BLaER1 (cell line): Measurements from ENCODE around the gene KLF18.

ENCODE experiments used
- H3K27ac ChIP-seq: shearing (Covaris generic); formaldehyde crosslinking; 2 replicates; pipeline ENCODE4 v1.8.1; 2022
- H3K27me3 ChIP-seq: shearing (Covaris generic); formaldehyde crosslinking; 2 replicates; pipeline ENCODE4 v1.8.1; 2022
- H3K36me3 ChIP-seq: shearing (Covaris generic); formaldehyde crosslinking; 2 replicates; pipeline ENCODE4 v1.8.1; 2022
- H3K4me1 ChIP-seq: shearing (Covaris generic); formaldehyde crosslinking; 2 replicates; pipeline ENCODE4 v1.8.1; 2022
- H3K4me2 ChIP-seq: shearing (Covaris generic); formaldehyde crosslinking; 2 replicates; pipeline ENCODE4 v1.8.1; 2022
- H3K4me3 ChIP-seq: shearing (Covaris generic); formaldehyde crosslinking; 2 replicates; pipeline ENCODE4 v1.8.1; 2022
- H3K9ac ChIP-seq: shearing (Covaris generic); formaldehyde crosslinking; 2 replicates; pipeline ENCODE4 v1.8.1; 2022
- H3K9me3 ChIP-seq: shearing (Covaris generic); formaldehyde crosslinking; 2 replicates; pipeline ENCODE4 v1.8.1; 2022
- H4K20me1 ChIP-seq: shearing (Covaris generic); formaldehyde crosslinking; 2 replicates; pipeline ENCODE4 v1.8.1; 2022
- Cebpa-rat ChIP-seq: shearing (Covaris generic); IDR thresholded peaks from 2 replicates; pipeline ENCODE4 v1.8.1; 2022

The KLF18 gene

DNA sequence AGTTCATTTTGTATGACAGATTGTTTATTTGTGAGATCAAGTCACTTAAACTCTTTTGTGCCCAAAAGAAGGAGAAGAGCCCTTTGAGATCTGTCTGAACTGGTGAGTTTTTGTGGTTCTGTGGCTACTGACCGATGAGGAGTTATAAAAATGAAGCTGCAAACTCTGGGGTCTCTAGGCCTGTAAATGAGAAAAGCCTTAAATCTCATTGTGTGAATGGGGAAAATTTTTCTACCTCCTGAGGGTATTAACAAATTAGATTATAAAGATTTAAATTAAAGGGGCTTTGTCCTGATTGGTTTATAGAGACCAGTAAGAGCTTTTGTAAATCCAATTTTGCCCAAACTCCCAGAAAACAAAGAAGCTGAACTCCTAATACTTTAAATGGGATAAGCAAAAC is 32.5 kb downstream of the KLF18 start:
- Histone ChIP-seq H3K4me3 (no peak overlapping the region), H3K4me2 (no peak overlapping the region), H3K27me3 (no peaks in the 10 kb centered on the region), H3K9ac (no peak overlapping the region), H3K9me3 (no peaks in the 10 kb centered on the region), H4K20me1 (no peaks in the 10 kb centered on the region), H3K27ac (no peak overlapping the region), H3K4me1 (no peaks in the 10 kb centered on the region), H3K36me3 (no peaks in the 10 kb centered on the region)
- TF ChIP-seq Cebpa-rat = no peak

GRCh38 chr1:44108241-44108640 is 33.2 kb downstream of the KLF18 start:
- Histone ChIP-seq H3K36me3 (no peaks in the 10 kb centered on the region), H3K4me3 (no peak overlapping the region), H3K4me2 (no peak overlapping the region), H3K9ac (no peak overlapping the region), H3K4me1 (no peaks in the 10 kb centered on the region), H3K9me3 (no peaks in the 10 kb centered on the region), H3K27ac (no peak overlapping the region), H4K20me1 (no peaks in the 10 kb centered on the region), H3K27me3 (no peaks in the 10 kb centered on the region)
- no peak for TF ChIP-seq Cebpa-rat

GRCh38 chr1:44105810-44106209 is 35.6 kb downstream of the KLF18 start:
- TF ChIP-seq Cebpa-rat = no peak

GRCh38 chr1:44103270-44104131 is 37.9 kb downstream of the KLF18 start:
- Histone ChIP-seq H3K27ac (no peak overlapping the region), H3K4me3 (no peak overlapping the region), H3K27me3 (no peaks in the 10 kb centered on the region), H4K20me1 (no peaks in the 10 kb centered on the region), H3K9me3 (no peaks in the 10 kb centered on the region), H3K9ac (no peak overlapping the region), H3K4me2 (no peak overlapping the region), H3K4me1 (no peaks in the 10 kb centered on the region), H3K36me3 (no peaks in the 10 kb centered on the region)
- no peak for TF ChIP-seq Cebpa-rat

More at GRCh38 chr1:44105810-44106209, 35.6 kb downstream of the KLF18 start:
- H3K4me1 ChIP-seq = no peaks in the 10 kb centered on the region
- H3K27me3 ChIP-seq = no peaks in the 10 kb centered on the region
- H3K36me3 ChIP-seq = no peaks in the 10 kb centered on the region
- H3K4me3 ChIP-seq = no peak overlapping the region
- H3K4me2 ChIP-seq = no peak overlapping the region
- no peak overlapping the region for H3K9ac ChIP-seq
- no peaks in the 10 kb centered on the region for H3K9me3 ChIP-seq
- no peak overlapping the region for H3K27ac ChIP-seq
- H4K20me1 ChIP-seq = no peaks in the 10 kb centered on the region

DNA sequence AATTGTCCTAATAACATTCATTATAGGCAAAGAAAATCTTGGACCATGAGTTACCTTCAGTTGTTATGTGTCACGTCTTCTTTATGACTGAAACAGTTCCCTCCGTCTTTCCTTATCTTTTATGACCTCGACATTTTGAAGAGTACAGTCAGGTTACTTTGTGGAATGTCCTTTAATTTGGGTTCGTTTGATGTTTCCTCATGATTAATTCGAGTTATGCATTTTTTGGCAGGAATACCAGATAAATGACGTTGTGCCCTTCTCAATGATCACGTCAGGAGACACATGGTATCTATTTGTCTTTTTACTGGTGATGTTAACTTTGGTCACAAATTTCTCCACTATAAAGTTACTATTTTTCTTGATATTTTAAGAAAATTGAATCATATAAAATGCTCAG is 40.1 kb downstream of the KLF18 start:
- Histone ChIP-seq H4K20me1 (no peaks in the 10 kb centered on the region), H3K27ac (no peak overlapping the region), H3K4me3 (no peak overlapping the region), H3K9me3 (no peaks in the 10 kb centered on the region), H3K9ac (no peak overlapping the region), H3K27me3 (no peaks in the 10 kb centered on the region), H3K4me1 (no peaks in the 10 kb centered on the region), H3K36me3 (no peaks in the 10 kb centered on the region), H3K4me2 (no peak overlapping the region)
- no peak for TF ChIP-seq Cebpa-rat

DNA sequence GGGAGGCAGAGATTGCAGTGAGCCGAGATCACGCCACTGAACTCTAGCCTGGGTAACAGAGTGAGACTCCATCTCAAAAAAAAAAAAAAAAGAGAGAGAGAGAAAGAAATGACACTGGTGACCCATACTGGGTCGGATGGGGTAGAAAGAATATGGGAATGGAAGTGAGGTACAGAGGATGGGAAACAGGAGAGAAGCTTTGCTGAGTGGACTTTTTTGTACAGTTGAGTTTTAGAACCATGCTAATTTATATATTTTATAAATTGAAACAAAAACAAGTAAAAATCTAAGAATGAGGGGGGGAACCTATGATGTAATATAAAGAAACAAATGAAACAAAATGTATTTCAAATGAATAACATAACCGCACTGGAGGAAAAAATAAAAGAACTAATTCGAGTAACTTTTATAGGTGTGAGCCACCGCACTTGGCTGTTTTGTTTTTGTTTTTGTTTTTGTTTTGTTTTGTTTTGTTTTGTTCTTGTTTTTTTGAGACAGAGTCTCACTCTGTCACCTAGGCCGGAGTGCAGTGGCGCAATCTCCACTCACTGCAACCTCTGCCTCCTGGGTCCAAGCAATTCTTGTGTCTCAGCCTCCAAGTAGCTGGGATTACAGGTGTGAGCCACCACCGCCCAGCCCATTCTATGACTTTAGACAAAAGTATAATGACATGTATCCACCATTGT is 41.1 kb downstream of the KLF18 start:
- H3K4me2 ChIP-seq = no peak overlapping the region
- H3K4me3 ChIP-seq = no peak overlapping the region
- TF ChIP-seq Cebpa-rat = no peak
- no peaks in the 10 kb centered on the region for H3K4me1 ChIP-seq
- H3K36me3 ChIP-seq = no peaks in the 10 kb centered on the region
- H3K9ac ChIP-seq = no peak overlapping the region
- H4K20me1 ChIP-seq = no peaks in the 10 kb centered on the region
- H3K9me3 ChIP-seq = peaks cover 6% of the 10 kb centered on the region; the same call in 1 of the 2 replicates
- no peak overlapping the region for H3K27ac ChIP-seq
- H3K27me3 ChIP-seq = no peaks in the 10 kb centered on the region

DNA sequence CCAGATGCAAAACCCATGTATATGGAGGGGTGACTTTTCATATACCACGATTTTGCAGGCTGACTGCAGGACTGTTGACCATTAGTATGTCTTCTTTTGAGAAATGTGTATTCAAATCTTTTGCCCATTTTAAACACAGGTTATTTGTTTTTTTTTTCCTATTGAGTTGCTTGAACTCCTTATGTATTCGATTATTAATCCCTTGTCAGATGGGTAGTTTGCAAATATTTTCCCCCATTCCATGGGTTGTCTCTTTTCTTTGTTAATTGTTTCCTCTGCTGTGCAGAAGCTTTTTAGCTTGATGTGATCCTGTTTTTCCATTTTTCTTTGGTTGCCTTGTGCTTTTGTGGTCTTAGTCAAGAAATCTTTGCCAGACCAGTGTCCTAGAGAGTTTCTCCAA is 47.4 kb downstream of the KLF18 start:
- no peak overlapping the region for H3K27ac ChIP-seq
- no peaks in the 10 kb centered on the region for H3K4me1 ChIP-seq
- H3K4me3 ChIP-seq = no peak overlapping the region
- no peak overlapping the region for H3K4me2 ChIP-seq
- H3K9me3 ChIP-seq = peaks cover 26% of the 10 kb centered on the region; the same call in 1 of the 2 replicates
- no peaks in the 10 kb centered on the region for H3K27me3 ChIP-seq
- no peak overlapping the region for H3K9ac ChIP-seq
- TF ChIP-seq Cebpa-rat = no peak
- H3K36me3 ChIP-seq = no peaks in the 10 kb centered on the region
- H4K20me1 ChIP-seq = no peaks in the 10 kb centered on the region

- no peaks in the 10 kb centered on the region for H3K36me3 ChIP-seq
- no peaks in the 10 kb centered on the region for H3K4me1 ChIP-seq
- no peak overlapping the region for H3K27ac ChIP-seq
- H3K9ac ChIP-seq = no peak overlapping the region
- no peak overlapping the region for H3K4me2 ChIP-seq
- no peaks in the 10 kb centered on the region for H3K27me3 ChIP-seq
- TF ChIP-seq Cebpa-rat = no peak
- no peak overlapping the region for H3K4me3 ChIP-seq
- no peaks in the 10 kb centered on the region for H4K20me1 ChIP-seq
- peaks cover 21% of the 10 kb centered on the region; the same call in 1 of the 2 replicates for H3K9me3 ChIP-seq
These were observed 50.8 kb downstream of the KLF18 start for GRCh38 chr1:44090429-44091252.

DNA sequence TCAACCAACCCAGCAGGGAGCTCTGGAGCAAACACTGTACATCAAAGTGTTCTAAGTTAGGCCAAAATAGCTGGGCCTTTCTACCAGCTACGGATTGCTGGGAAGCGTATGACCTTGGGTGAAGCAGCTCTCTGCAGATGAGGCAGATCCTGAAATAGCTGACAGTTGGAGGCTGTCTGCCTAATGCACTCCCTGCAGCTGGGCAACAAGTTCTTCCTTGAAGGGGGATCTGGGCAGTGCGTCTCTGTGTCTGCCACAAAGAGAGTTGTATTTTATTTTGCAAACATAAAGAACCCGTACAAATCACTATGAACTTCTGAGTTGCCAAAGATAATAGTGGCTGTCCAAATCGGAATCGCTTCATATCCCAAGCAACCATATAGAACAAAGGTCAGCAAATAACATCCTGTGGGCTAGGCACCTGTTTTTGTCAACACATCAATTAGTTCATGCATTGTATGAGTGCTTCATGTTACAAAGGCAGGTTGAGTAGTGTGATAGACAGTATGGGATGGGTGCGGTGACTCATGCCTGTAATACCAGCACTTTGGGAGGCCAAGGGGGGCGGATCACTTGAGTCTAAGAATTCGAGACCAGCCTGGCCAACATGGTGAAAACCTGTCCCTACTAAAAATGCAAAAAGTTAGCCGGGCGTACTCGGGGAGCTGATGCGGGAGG is 51.9 kb downstream of the KLF18 start:
- no peaks in the 10 kb centered on the region for H4K20me1 ChIP-seq
- H3K4me1 ChIP-seq = no peaks in the 10 kb centered on the region
- H3K4me2 ChIP-seq = no peak overlapping the region
- peaks cover 14% of the 10 kb centered on the region; the same call in 1 of the 2 replicates for H3K9me3 ChIP-seq
- no peak for TF ChIP-seq Cebpa-rat
- no peak overlapping the region for H3K9ac ChIP-seq
- no peak overlapping the region for H3K27ac ChIP-seq
- H3K27me3 ChIP-seq = no peaks in the 10 kb centered on the region
- no peak overlapping the region for H3K4me3 ChIP-seq
- no peaks in the 10 kb centered on the region for H3K36me3 ChIP-seq
